ENCODE measurements around the gene SYS1.

SYS1 gene

DNA sequence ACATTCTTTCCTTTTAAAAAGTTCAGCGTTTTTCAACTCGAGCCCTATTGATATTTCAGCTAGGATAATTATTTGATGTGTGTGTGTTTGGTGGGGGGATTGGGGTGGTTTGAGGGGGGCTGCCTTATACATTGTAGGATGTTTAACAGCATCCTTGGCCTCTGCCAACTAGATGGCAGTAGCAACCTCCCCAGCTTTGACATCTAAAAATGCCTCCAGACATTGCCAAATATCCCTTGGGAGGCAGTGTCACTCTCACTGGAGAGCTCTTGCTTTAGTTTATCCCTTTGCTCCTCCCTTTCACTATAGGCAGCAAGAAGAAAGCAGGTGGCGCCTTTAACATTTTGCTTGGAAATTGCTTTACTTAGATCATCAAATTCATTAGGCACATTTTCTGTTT lies 29.8 kb downstream of the SYS1 start:
- no peak overlapping the region for H3K27ac ChIP-seq (replicated peaks)
- TF ChIP-seq POLR2AphosphoS5 (IDR thresholded peaks at IDR 0.05; ENCODE audit: low read depth) = no peak
- H3K4me3 ChIP-seq (replicated peaks; ENCODE audit: insufficient read depth, low read length) = no peak overlapping the region
- DNase-seq (ENCODE audit: low read depth in 1 of 2, low spot score in 1 of 2) = no peak
- no peaks in the 10 kb centered on the region for H3K27me3 ChIP-seq (ENCODE audit: insufficient read depth, poor library complexity, severe bottlenecking)

DNA sequence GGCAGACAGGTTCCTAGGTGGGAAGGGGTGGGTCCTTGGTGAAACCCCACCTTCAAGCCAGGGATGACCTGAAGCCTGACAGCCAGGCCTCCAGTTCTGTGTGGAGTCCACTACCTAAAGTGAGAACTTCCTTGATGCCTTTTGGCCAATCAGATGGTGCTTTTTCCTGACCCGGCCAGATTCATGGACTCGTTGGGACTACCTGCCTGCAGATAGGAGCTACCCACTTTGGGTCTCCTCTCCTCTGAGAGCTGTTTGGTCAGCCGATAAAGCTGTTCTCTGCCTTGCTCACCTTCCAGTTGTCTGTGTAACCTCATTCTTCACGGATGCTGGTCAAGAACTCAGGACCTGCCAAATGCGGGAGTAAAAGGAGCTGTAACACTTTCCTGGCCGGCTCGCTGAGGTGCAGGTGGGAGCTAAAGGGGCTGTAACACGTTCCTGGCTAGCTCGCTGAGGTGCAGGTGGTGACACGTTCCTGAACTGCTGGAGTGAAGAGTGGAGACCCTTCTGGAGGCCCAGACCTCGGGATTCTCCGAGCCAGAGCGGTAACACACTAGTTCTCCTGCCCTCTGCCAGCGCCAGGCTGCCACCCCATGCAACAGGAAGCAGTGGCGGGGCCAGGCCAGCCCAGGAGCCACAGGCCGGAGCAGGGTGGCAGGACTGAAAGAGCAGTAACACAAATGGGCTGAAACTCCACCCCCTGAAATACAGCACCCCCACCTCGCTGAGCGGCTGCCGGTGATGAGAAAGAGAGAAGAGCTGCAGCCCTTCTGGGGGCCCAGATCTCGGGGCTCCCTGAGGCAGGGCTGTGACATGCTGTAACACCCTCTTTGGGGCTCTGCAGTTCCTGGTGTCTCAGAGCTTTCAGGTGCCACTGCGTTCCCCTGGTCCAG lies 31.5 kb downstream of the SYS1 start:
- Histone ChIP-seq H3K27me3 (ENCODE audit: insufficient read depth, poor library complexity, severe bottlenecking) (no peaks in the 10 kb centered on the region), H3K27ac (replicated peaks) (no peak overlapping the region), H3K4me3 (replicated peaks; ENCODE audit: insufficient read depth, low read length) (no peak overlapping the region)
- TF ChIP-seq, protein P1, sequence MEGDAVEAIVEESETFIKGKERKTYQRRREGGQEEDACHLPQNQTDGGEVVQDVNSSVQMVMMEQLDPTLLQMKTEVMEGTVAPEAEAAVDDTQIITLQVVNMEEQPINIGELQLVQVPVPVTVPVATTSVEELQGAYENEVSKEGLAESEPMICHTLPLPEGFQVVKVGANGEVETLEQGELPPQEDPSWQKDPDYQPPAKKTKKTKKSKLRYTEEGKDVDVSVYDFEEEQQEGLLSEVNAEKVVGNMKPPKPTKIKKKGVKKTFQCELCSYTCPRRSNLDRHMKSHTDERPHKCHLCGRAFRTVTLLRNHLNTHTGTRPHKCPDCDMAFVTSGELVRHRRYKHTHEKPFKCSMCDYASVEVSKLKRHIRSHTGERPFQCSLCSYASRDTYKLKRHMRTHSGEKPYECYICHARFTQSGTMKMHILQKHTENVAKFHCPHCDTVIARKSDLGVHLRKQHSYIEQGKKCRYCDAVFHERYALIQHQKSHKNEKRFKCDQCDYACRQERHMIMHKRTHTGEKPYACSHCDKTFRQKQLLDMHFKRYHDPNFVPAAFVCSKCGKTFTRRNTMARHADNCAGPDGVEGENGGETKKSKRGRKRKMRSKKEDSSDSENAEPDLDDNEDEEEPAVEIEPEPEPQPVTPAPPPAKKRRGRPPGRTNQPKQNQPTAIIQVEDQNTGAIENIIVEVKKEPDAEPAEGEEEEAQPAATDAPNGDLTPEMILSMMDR (IDR thresholded peaks at IDR 0.05; ENCODE audit: insufficient read depth, low read length) = no peak
- TF ChIP-seq POLR2AphosphoS5 (IDR thresholded peaks at IDR 0.05; ENCODE audit: low read depth) (no peak), GABPA (IDR thresholded peaks at IDR 0.05; ENCODE audit: low read depth) (no peak), SPI1 (IDR thresholded peaks at IDR 0.05; ENCODE audit: borderline replicate concordance, low read depth) (no peak)
- TF ChIP-seq, protein P2, sequence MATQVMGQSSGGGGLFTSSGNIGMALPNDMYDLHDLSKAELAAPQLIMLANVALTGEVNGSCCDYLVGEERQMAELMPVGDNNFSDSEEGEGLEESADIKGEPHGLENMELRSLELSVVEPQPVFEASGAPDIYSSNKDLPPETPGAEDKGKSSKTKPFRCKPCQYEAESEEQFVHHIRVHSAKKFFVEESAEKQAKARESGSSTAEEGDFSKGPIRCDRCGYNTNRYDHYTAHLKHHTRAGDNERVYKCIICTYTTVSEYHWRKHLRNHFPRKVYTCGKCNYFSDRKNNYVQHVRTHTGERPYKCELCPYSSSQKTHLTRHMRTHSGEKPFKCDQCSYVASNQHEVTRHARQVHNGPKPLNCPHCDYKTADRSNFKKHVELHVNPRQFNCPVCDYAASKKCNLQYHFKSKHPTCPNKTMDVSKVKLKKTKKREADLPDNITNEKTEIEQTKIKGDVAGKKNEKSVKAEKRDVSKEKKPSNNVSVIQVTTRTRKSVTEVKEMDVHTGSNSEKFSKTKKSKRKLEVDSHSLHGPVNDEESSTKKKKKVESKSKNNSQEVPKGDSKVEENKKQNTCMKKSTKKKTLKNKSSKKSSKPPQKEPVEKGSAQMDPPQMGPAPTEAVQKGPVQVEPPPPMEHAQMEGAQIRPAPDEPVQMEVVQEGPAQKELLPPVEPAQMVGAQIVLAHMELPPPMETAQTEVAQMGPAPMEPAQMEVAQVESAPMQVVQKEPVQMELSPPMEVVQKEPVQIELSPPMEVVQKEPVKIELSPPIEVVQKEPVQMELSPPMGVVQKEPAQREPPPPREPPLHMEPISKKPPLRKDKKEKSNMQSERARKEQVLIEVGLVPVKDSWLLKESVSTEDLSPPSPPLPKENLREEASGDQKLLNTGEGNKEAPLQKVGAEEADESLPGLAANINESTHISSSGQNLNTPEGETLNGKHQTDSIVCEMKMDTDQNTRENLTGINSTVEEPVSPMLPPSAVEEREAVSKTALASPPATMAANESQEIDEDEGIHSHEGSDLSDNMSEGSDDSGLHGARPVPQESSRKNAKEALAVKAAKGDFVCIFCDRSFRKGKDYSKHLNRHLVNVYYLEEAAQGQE (IDR thresholded peaks at IDR 0.05; ENCODE audit: insufficient replicate concordance, low read depth) = no peak
- DNase-seq (ENCODE audit: low read depth in 1 of 2, low spot score in 1 of 2) = no peak

DNA sequence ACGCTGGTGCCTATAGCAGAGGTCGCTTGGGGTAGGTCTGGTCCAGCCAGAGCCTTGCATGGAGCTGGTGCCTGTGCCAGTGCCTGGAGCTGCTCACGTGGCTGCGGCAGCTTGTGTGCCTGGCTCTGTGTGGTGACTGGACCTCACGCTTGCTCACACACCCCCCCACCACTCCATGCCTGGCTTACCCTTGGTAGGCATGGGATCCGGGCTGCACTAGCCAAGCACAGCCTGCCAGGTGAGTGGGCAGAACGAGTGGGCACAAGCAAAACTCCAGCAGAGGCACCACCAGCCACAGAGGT lies 32.1 kb downstream of the SYS1 start:
- no peak for TF ChIP-seq POLR2AphosphoS5 (IDR thresholded peaks at IDR 0.05; ENCODE audit: low read depth)
- Histone ChIP-seq H3K27ac (replicated peaks) (no peak overlapping the region), H3K4me3 (replicated peaks; ENCODE audit: insufficient read depth, low read length) (no peak overlapping the region), H3K27me3 (ENCODE audit: insufficient read depth, poor library complexity, severe bottlenecking) (no peaks in the 10 kb centered on the region)
- DNase-seq (ENCODE audit: low read depth in 1 of 2, low spot score in 1 of 2) = no peak

DNA sequence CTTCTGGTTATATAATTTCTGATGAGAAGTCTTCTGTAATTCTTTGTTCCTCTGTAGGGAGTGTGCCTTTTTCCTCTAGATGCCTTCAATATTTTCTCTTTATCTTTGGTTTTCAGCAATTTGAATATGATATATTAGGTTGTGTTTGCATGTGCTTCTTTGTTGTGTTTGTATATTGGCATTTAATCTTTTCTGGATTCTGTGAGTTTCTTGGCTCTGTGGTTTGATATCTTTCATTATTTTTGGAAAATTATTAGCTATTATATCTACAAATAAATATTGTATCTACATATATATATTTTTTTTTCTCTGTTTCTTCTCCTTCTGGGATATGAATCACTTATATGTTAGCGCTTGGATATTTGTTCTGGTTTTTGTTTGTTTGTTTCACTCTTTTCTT lies 36.1 kb downstream of the SYS1 start:
- H3K27me3 ChIP-seq (ENCODE audit: insufficient read depth, poor library complexity, severe bottlenecking) = no peaks in the 10 kb centered on the region
- H3K4me3 ChIP-seq (replicated peaks; ENCODE audit: insufficient read depth, low read length) = no peak overlapping the region
- TF ChIP-seq, protein P2 (IDR thresholded peaks at IDR 0.05; ENCODE audit: insufficient replicate concordance, low read depth) = no peak
- TF ChIP-seq, protein P1 (IDR thresholded peaks at IDR 0.05; ENCODE audit: insufficient read depth, low read length) = no peak
- TF ChIP-seq GABPA (IDR thresholded peaks at IDR 0.05; ENCODE audit: low read depth) (no peak), POLR2AphosphoS5 (IDR thresholded peaks at IDR 0.05; ENCODE audit: low read depth) (no peak), SPI1 (IDR thresholded peaks at IDR 0.05; ENCODE audit: borderline replicate concordance, low read depth) (no peak)
- no peak for DNase-seq (ENCODE audit: low read depth in 1 of 2, low spot score in 1 of 2)
- H3K27ac ChIP-seq (replicated peaks) = no peak overlapping the region
